Spinal cord (tissue), 10 donors: ENCODE results near the gene PIGX. TPM values are rescaled to one million over a fixed set of nuclear protein-coding genes. Genes with fewer than 3 reads are reported as not detected.

Experiments used
- DNase-seq, 6 donors: peaks; one replicate each; pipeline versions ENCODE4 v3.0.0 to v3.0.0-alpha.2; 2013 to 2015; ENCODE audit warnings: low spot score in 6 of 6, low read depth in 4 of 6
- H3K27ac ChIP-seq: one replicate; pipeline ENCODE4 v1.5.1; 2013; ENCODE audit warnings: low read depth, low read length, control low read depth
- H3K27me3 ChIP-seq: one replicate; pipeline ENCODE4 v1.6.1; 2013; ENCODE audit warnings: low read length; ENCODE audit not compliant: control insufficient read depth, insufficient read depth
- H3K36me3 ChIP-seq: one replicate; pipeline ENCODE4 v1.6.1; 2013; ENCODE audit warnings: low read length; ENCODE audit not compliant: control insufficient read depth, insufficient read depth
- H3K4me1 ChIP-seq: one replicate; pipeline ENCODE4 v1.6.1; 2013; ENCODE audit warnings: low read length; ENCODE audit not compliant: control insufficient read depth, insufficient read depth
- H3K4me3 ChIP-seq: one replicate; pipeline ENCODE4 v1.5.1; 2013; ENCODE audit warnings: low read depth, low read length, control low read depth
- H3K9me3 ChIP-seq: one replicate; pipeline ENCODE4 v1.6.1; 2013; ENCODE audit warnings: low read length; ENCODE audit not compliant: control insufficient read depth, insufficient read depth
- WGBS: methylation state at CpG from one replicate; pipeline ENCODE4 v1.1.5; 2013; ENCODE audit warnings: missing lambda C conversion rate; ENCODE audit not compliant: insufficient coverage; 5-methylcytosine and 5-hydroxymethylcytosine counted together
- polyA plus RNA-seq, 2 donors: library from polyadenylated mRNA; unstranded; fragments of 120-200 nt; gene quantifications; one replicate each; pipeline ENCODE4 v1.2.1, GENCODE V29; 2013; ENCODE audit not compliant: insufficient read length in 2 of 2
- total RNA-seq, 2 donors: library from RNA; depleted of rRNA in 1 of 2; stranded (reverse); fragments of 120-200 nt in 1 of 2; fragments of >200 nt in 1 of 2; gene quantifications; one replicate each; pipeline versions ENCODE4 v1.2.3 to v1.2.4, GENCODE V29; 2013 to 2014
- donor health status: healthy.

PIGX gene
- total and polyA plus RNA-seq, 4 donors, result 40.6 to 55.6 (median 49.7) TPM

- H3K4me3 ChIP-seq, result no peak overlapping the region
- WGBS, result no CpG with 5 or more reads among the region's 8 CpGs
- no peaks in the 10 kb centered on the region for H3K9me3 ChIP-seq
- H3K4me1 ChIP-seq, result no peaks in the 10 kb centered on the region
- no peak overlapping the region for H3K27ac ChIP-seq
- no peaks in the 10 kb centered on the region for H3K27me3 ChIP-seq
- H3K36me3 ChIP-seq, result peaks cover 6% of the 10 kb centered on the region
- DNase-seq, result no peak
These were observed 36.9 kb downstream of the PIGX start for GRCh38 chr3:196749125-196749524.

DNA sequence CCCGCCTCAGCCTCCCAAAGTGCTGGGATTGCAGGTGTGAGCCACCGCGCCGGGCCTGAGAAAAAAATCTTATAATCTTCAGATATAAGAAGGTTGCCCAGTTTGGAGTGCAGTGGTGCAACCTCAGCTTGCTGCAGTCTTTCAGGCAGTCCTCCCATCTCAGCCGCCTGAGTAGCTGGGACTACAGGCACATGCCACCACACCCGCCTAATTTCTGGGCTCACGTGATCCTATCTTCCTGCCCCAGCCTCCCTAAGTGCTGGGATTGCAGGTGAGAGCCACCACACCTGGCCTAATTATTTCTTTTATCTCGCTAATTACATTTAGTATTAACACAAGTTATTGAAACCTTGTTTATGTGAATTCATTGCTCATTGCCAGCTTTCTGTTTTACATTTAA, 41.0 kb downstream of the PIGX start:
- H3K4me3 ChIP-seq, result no peak overlapping the region
- H3K36me3 ChIP-seq, result peaks cover 4% of the 10 kb centered on the region
- no peaks in the 10 kb centered on the region for H3K4me1 ChIP-seq
- no peak for DNase-seq
- no peaks in the 10 kb centered on the region for H3K27me3 ChIP-seq
- H3K27ac ChIP-seq, result no peak overlapping the region
- no peaks in the 10 kb centered on the region for H3K9me3 ChIP-seq
- WGBS, result 97% methylated on average over 3 of the region's 8 CpGs

GRCh38 chr3:196754091-196754981, 42.2 kb downstream of the PIGX start:
- no peaks in the 10 kb centered on the region for H3K4me1 ChIP-seq
- DNase-seq, result no peak
- no peaks in the 10 kb centered on the region for H3K9me3 ChIP-seq
- peaks cover 4% of the 10 kb centered on the region for H3K36me3 ChIP-seq
- no peak overlapping the region for H3K4me3 ChIP-seq
- WGBS, result 88% methylated on average over 5 of the region's 9 CpGs
- no peak overlapping the region for H3K27ac ChIP-seq
- no peaks in the 10 kb centered on the region for H3K27me3 ChIP-seq

DNA sequence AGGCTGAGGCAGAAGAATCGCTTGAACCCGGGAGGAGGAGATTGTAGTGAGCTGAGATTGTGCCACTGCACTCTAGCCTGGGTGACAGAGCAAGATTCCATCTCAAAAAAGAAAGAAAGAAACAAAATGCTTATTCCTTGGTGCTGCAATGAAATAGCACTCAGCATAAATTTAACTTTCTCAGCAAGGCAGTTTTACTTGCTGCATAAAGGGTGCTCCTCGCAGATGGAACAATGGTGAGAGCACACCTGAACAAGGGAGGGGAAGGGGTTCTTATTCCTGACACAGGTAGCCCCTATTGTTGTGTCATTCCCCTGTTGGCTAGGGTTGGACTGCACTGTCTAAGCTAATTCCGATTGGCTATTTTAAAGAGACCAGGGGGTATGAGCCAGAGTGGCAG, 44.6 kb downstream of the PIGX start:
- Histone ChIP-seq H3K4me3 (no peak overlapping the region), H3K27me3 (no peaks in the 10 kb centered on the region), H3K27ac (no peak overlapping the region), H3K36me3 (no peaks in the 10 kb centered on the region), H3K9me3 (no peaks in the 10 kb centered on the region), H3K4me1 (no peaks in the 10 kb centered on the region)
- no peak for DNase-seq
- WGBS, result 100% methylated on average over 3 of the region's 4 CpGs

GRCh38 chr3:196757876-196758739, 45.9 kb downstream of the PIGX start:
- Histone ChIP-seq H3K36me3 (no peaks in the 10 kb centered on the region), H3K27me3 (no peaks in the 10 kb centered on the region), H3K9me3 (no peaks in the 10 kb centered on the region), H3K4me1 (no peaks in the 10 kb centered on the region), H3K27ac (no peak overlapping the region), H3K4me3 (no peak overlapping the region)
- WGBS, result 92% methylated on average over 4 of the region's 9 CpGs
- DNase-seq, result no peak

DNA sequence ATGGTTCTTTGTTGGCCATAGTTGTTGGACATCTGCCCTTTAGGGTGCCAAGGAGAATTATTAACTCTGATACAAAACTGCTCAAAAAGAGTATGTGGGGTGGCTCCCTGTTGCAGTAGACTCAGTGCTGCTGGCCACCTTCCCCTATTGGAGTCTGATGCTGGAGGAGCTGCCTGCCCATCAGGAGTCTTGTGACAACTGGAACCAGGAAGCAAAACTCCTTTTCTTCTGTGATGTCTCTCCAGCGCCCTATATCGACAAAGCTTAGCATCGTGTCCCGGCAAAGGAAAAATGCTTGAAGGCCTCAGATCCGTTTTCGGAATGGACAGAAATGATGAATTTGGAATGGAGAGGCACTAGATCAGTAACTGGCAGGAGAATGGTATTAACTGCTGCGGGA, 51.0 kb downstream of the PIGX start:
- no peak overlapping the region for H3K4me3 ChIP-seq
- DNase-seq, result peak in 1 of 6 donors; percentile 14
- H3K36me3 ChIP-seq, result peaks cover 6% of the 10 kb centered on the region
- H3K27ac ChIP-seq, result no peak overlapping the region
- H3K9me3 ChIP-seq, result peaks cover 2% of the 10 kb centered on the region
- no peaks in the 10 kb centered on the region for H3K27me3 ChIP-seq
- 96% methylated on average over 7 of the region's 7 CpGs for WGBS
- H3K4me1 ChIP-seq, result no peaks in the 10 kb centered on the region

- Histone ChIP-seq H3K4me3 (no peak overlapping the region), H3K27ac (no peak overlapping the region), H3K9me3 (peaks cover 2% of the 10 kb centered on the region), H3K27me3 (no peaks in the 10 kb centered on the region), H3K36me3 (peaks cover 10% of the 10 kb centered on the region), H3K4me1 (no peaks in the 10 kb centered on the region)
- no peak for DNase-seq
These were observed 53.3 kb downstream of the PIGX start for GRCh38 chr3:196765454-196765853.

DNA sequence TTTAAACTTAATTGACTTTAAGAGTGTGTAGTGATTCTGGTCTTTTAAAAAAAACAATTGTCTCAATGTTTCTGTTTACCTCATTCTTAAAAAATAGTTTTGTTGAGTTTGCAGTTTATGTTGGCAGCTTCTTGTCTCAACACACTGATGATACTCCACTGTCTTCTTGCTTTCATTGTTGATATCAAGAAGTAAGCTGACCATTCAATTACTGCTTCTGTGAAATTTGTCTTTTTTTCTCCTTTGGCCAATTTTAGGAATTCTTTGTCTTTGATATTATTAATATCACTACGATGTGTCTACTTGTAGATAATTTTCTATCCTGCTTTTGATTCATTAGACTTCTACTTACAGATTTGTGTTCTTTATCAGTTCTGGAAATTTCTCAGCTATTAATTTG, 58.9 kb downstream of the PIGX start:
- DNase-seq, result no peak
- no peak overlapping the region for H3K27ac ChIP-seq
- H3K27me3 ChIP-seq, result no peaks in the 10 kb centered on the region
- H3K36me3 ChIP-seq, result peaks cover 7% of the 10 kb centered on the region
- H3K4me1 ChIP-seq, result peaks cover 6% of the 10 kb centered on the region
- no CpG with 5 or more reads among the region's 1 CpG for WGBS
- H3K9me3 ChIP-seq, result no peaks in the 10 kb centered on the region
- no peak overlapping the region for H3K4me3 ChIP-seq

GRCh38 chr3:196772102-196772501, 59.9 kb downstream of the PIGX start:
- WGBS, result 88% methylated on average over 1 of the region's 4 CpGs
- H3K27me3 ChIP-seq, result no peaks in the 10 kb centered on the region
- H3K36me3 ChIP-seq, result peaks cover 7% of the 10 kb centered on the region
- H3K4me1 ChIP-seq, result peaks cover 6% of the 10 kb centered on the region
- peak overlapping the region; percentile 8 for H3K27ac ChIP-seq
- no peaks in the 10 kb centered on the region for H3K9me3 ChIP-seq
- peak in 1 of 6 donors; percentile 40 for DNase-seq
- no peak overlapping the region for H3K4me3 ChIP-seq
